ENCODE measurements around the gene C2orf72.

GRCh38 chr2:231017231-231017598, 20.1 kb upstream of the C2orf72 start:
- TF ChIP-seq RFX5 (IDR thresholded peaks at IDR 0.05; ENCODE audit: low read depth, low read length), result no peak
- TF ChIP-seq, protein P1, sequence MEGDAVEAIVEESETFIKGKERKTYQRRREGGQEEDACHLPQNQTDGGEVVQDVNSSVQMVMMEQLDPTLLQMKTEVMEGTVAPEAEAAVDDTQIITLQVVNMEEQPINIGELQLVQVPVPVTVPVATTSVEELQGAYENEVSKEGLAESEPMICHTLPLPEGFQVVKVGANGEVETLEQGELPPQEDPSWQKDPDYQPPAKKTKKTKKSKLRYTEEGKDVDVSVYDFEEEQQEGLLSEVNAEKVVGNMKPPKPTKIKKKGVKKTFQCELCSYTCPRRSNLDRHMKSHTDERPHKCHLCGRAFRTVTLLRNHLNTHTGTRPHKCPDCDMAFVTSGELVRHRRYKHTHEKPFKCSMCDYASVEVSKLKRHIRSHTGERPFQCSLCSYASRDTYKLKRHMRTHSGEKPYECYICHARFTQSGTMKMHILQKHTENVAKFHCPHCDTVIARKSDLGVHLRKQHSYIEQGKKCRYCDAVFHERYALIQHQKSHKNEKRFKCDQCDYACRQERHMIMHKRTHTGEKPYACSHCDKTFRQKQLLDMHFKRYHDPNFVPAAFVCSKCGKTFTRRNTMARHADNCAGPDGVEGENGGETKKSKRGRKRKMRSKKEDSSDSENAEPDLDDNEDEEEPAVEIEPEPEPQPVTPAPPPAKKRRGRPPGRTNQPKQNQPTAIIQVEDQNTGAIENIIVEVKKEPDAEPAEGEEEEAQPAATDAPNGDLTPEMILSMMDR (conservative IDR thresholded peaks at IDR 0.05; ENCODE audit: low read depth, low read length), result no peak

Data from IMR-90 (cell line).